Vagina (tissue), 2 donors: ENCODE results near the gene CRLF1.

Experiments used
- CTCF ChIP-seq, 3 experiments: fragments of 450-650 bp in 2 of 3; fragments of 200-600 bp in 1 of 3; sonication (generic) in 1 of 3; IDR thresholded peaks; one replicate each; pipeline ENCODE4 v1.5.1; 2017 to 2019; ENCODE audit warnings: antibody characterized with exemption in 3 of 3, mild to moderate bottlenecking in 2 of 3, moderate library complexity in 2 of 3
- POLR2A ChIP-seq, 2 donors: fragments of 450-650 bp; IDR thresholded peaks; one replicate each; pipeline ENCODE4 v1.6.1; 2017; ENCODE audit warnings: antibody characterized with exemption in 2 of 2, mild to moderate bottlenecking in 2 of 2, moderate library complexity in 2 of 2
- POLR2AphosphoS5 ChIP-seq, 2 donors: sonication (generic); formaldehyde crosslinking; IDR thresholded peaks; one replicate each; pipeline ENCODE4 v1.9.0; 2017; ENCODE audit warnings: antibody characterized with exemption in 2 of 2, mild to moderate bottlenecking in 2 of 2, low read depth in 1 of 2; ENCODE audit not compliant: insufficient read depth in 1 of 2

GRCh38 chr19:18558202-18558555, 48.4 kb downstream of the CRLF1 start:
- TF ChIP-seq CTCF (IDR thresholded peaks at IDR 0.05) (no peak), POLR2AphosphoS5 (IDR thresholded peaks at IDR 0.05; ENCODE audit: insufficient read depth in 1 of 2, low read depth in 1 of 2) (no peak), POLR2A (IDR thresholded peaks at IDR 0.05) (no peak)
